Placental pericyte (primary cell): ENCODE data around the gene CRTC1. TPM values are rescaled to one million over a fixed set of nuclear protein-coding genes. Genes with fewer than 3 reads are reported as not detected.

Source experiments
- total RNA-seq: library from RNA; depleted of rRNA; stranded (reverse); fragments of >200 nt; gene quantifications from 2 replicates; pipeline ENCODE4 v1.2.3, GENCODE V29; 2012

The CRTC1 gene
- 3.0 and 3.5 TPM in 2 replicates for total RNA-seq

DNA sequence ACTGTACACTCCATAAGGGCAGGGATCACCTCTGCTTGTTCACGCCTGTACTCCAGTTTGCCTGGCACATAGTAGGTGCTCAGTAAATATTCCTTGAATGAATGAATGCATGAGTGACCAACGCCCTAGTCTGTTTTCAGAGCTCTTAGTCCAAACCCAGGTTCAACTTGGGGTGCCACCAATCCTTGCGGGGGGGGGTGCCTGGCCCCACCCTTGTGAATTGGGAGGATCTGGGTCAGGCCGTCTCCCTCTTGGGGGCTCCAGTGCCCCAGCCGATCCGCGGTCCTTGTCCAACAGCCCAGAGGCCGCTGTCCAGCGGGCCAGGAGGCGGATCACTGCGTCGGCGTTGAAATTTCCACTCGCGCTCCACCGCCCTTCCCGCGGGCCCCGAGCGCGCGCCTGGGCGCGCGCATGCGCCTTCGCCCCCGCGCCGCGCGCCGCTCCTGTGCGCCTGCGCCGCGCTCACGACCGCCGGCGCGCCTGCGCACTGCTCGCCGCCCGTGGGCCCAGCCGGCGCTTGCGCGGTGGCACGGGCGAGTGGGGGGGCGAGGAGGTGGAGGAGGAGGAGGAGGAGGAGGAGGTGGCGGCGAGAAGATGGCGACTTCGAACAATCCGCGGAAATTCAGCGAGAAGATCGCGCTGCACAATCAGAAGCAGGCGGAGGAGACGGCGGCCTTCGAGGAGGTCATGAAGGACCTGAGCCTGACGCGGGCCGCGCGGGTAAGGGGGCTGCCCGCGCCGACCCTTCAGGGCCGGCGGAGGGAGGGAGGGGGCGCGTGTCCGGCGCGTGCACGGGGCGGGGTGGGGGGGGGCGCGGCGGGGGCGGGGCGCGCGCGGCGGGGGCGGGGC lies at the start of gene CRTC1:
Gene CRTC1 (plus strand): TSS at position 572 of the 849 bp plus-strand sequence. CDS start 23 bp downstream, at position 595.

GRCh38 chr19:18636969-18637629 lies 46.4 kb upstream of the CRTC1 start, which contains the start of gene KLHL26:
TSS of gene KLHL26 (plus strand) at chr19:18637028. CDS start at chr19:18637055, 27 bp downstream.

DNA sequence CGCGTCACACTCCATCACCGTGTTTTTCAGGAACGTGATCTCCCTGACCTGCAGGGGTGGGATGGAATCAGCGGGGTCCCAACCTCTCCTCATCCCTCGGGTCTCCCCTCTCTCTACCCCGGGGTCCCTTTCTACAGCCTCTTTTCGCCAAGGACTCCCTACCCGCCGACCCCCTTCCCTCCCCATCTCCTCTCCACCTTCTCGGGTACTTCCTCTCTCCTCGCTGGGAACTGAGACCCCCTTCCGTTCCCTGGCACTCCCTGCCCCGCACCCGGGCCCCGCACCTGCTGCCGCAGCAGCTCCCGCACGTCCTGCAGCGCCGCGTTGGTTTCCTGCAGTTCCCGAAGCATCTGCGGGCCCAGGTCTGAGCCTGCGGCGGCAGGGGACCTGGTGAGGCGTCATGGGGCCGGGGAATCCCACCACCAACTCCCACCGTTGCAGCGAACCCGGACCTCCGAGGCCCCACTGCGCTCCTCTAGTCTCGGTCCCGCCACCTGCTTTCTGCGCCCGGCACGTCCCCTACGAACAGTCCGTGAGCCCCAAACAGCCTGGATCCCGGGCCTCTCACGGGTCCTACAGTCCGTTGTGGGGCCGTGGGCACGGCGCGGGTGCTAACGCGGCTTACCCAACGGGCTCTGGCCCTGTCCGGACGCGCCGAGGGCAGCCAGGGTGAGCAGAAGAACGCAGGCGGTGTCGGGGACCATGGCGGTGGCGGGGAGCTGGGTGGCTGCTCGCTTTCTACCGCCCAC lies 107.3 kb downstream of the CRTC1 start, which contains the start of gene COMP:
Gene COMP (minus strand): TSS at position 740 of the 749 bp plus-strand sequence. CDS start 36 bp downstream, at position 704.

DNA sequence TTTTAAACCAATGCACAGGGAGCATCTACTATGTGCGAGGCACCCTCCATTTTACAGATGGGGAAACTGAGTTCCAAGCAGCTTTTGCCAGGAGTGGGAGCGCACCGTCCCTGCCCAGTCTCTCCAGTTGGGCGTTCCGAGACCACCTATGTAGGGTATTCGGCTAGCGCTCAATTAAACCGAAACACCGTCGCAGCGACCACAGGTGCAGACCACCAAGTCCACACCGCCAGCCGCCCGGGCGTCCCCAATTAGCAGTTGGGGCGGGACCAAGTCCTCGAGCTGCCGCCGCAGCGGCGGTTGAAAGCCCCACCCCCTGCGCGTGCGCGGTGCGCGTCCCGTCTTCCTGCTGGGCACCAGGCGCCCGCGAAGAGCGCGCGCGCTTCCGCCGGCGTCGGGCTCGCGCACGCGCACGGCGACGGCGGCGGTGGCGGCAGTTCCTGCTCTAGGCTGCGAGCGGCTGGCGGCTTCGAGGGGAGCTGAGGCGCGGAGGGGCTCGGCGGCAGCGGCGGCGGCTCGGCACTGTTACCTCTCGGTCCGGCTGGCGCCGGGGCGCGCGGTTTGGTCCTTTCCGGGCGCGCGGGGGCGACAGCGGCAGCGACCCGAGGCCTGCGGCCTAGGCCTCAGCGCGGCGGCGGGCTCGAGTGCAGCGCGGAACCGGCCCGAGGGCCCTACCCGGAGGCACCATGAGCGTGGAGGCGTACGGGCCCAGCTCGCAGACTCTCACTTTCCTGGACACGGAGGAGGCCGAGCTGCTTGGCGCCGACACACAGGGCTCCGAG lies 148.2 kb downstream of the CRTC1 start, which contains the start of gene UPF1:
Gene UPF1 (plus strand): TSS at position 436 of the 782 bp plus-strand sequence. CDS start 251 bp downstream, at position 687.

Other genes starting within 250 kb of the CRTC1 start
- 24.9 and 56.5 TPM in 2 replicates for gene ISYNA1, start 245.5 kb upstream of the CRTC1 start, total RNA-seq
- 23.9 and 27.6 TPM in 2 replicates for gene ELL, start 161.6 kb upstream of the CRTC1 start, total RNA-seq
- 178 and 405 TPM in 2 replicates for gene FKBP8, start 140.1 kb upstream of the CRTC1 start, total RNA-seq
- 124 and 142 TPM in 2 replicates for gene KXD1, start 125.8 kb upstream of the CRTC1 start, total RNA-seq
- 743 and 1,675 TPM in 2 replicates for gene UBA52, start 111.8 kb upstream of the CRTC1 start, total RNA-seq
- 27.4 and 51.0 TPM in 2 replicates for gene REX1BD, start 94.9 kb upstream of the CRTC1 start, total RNA-seq
- under 0.01 and 2.6 TPM in 2 replicates for gene CRLF1, start 76.9 kb upstream of the CRTC1 start, total RNA-seq
- 0.14 and 0.88 TPM in 2 replicates for gene TMEM59L, start 70.8 kb upstream of the CRTC1 start, total RNA-seq
- gene KLHL26, start 46.7 kb upstream of the CRTC1 start, total RNA-seq: 6.6 and 7.4 TPM in 2 replicates
- gene COMP, start 107.6 kb downstream of the CRTC1 start, total RNA-seq: not detected in 2 replicates
- 60.4 and 76.5 TPM in 2 replicates for gene UPF1, start 148.3 kb downstream of the CRTC1 start, total RNA-seq
- 0.29 and 0.66 TPM in 2 replicates for gene CERS1, start 212.5 kb downstream of the CRTC1 start, total RNA-seq
- gene COPE, start 235.7 kb downstream of the CRTC1 start, total RNA-seq: 250 and 353 TPM in 2 replicates
- 84.6 and 95.4 TPM in 2 replicates for gene DDX49, start 236.0 kb downstream of the CRTC1 start, total RNA-seq